ENCODE data around the gene TAAR2.
A peak's percentile ranks its signal among the peaks of the same experiment; 100 is the strongest.
"Not testable (repeated sequence)": the region's sequence is repeated elsewhere in the genome, so short reads cannot be mapped to it uniquely, and the experiment has no call there.

The TAAR2 gene, protein sequence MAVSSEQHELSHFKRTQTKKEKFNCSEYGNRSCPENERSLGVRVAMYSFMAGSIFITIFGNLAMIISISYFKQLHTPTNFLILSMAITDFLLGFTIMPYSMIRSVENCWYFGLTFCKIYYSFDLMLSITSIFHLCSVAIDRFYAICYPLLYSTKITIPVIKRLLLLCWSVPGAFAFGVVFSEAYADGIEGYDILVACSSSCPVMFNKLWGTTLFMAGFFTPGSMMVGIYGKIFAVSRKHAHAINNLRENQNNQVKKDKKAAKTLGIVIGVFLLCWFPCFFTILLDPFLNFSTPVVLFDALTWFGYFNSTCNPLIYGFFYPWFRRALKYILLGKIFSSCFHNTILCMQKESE

GRCh38 chr6:132624175-132624574 lies at the start of gene TAAR2:
Gene TAAR2 (minus strand): TSS chr6:132624275. CDS start chr6:132624275, 0 bp downstream.
- no peak for DNase-seq

GRCh38 chr6:132673376-132674094 lies 49.5 kb upstream of the TAAR2 start:
- no peak for DNase-seq

- no peak for DNase-seq
Measured at GRCh38 chr6:132671295-132671694, 47.2 kb upstream of the TAAR2 start.

DNA sequence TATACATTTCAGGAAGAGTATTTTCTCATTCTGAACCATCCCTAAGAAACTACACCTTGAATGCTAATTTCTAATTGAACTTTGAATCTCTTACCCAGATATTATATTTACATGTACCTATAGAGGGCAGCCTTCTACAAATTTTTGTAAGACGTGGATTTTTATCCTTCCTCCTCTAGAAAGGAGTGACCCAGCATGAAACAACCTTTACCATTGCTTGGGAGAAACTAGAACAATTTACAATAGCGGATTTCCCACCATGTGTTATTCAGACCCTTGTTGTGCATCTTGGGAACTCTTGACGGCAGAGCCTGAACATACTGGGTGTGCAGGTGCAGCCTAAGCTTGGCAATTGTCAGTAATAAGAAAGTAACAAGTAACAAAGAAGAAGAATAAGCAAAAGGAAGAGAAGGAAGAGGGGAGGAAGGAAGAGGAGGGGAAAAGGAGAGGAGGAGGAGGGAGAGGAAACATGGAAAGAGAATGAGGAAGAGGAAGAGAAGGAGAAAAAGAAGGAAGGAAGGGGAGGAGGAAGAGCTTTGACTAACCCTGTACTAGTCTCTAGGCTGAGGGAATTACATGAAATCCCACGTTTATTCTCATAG lies 45.7 kb upstream of the TAAR2 start:
- DNase-seq = peak; percentile 37

GRCh38 chr6:132666118-132666517 lies 42.0 kb upstream of the TAAR2 start:
- no peak for DNase-seq

- no peak for DNase-seq
Measured at GRCh38 chr6:132664309-132665034, 40.4 kb upstream of the TAAR2 start.

- peak; percentile 79 for DNase-seq
Measured at GRCh38 chr6:132663661-132664060, 39.6 kb upstream of the TAAR2 start.

DNA sequence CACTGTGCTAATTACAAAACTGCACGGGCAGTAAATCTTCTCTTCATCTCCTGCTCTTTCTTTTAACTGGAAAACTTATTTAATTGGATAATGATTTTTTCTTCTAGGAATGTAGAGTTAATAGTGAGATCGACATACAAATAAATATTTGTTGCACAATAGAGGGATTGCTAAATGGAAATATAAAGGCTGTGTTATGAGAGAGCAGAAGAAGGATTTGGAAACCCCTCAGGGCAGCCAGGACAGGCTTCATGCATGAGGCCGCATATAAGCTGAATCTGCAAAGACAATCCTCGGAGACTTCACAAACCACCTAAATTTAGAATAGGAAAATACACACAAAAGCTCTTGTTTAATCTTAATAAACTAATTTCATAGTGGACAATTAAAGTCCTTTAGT lies 37.8 kb upstream of the TAAR2 start:
- DNase-seq = no peak

GRCh38 chr6:132659082-132659481 lies 35.0 kb upstream of the TAAR2 start, which contains the start of gene TAAR1:
Gene TAAR1 (minus strand): TSS chr6:132659182. CDS start chr6:132646003, 13,179 bp downstream.
- DNase-seq = no peak

GRCh38 chr6:132651062-132651461 lies 27.0 kb upstream of the TAAR2 start:
- DNase-seq = no peak

DNA sequence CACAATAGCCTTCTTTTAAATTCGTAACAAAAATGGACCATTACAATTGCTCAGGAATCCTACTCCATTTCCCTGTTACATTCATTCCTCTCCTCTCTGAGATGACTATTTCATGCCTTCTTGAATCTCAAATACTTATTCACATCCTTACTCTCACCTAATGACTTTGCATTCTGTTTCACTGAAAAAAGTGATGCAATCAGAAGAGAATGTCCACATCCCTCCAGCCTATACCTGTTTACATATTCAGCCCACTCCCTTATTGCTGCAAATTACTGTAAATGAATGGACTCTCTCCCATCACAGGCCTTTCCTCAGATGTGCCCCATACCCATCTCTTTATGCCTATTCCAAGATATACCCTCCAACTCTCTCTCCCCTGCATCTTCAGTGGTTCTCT lies 26.4 kb upstream of the TAAR2 start:
- DNase-seq = no peak

GRCh38 chr6:132648828-132649227 lies 24.8 kb upstream of the TAAR2 start:
- no peak for DNase-seq

DNA sequence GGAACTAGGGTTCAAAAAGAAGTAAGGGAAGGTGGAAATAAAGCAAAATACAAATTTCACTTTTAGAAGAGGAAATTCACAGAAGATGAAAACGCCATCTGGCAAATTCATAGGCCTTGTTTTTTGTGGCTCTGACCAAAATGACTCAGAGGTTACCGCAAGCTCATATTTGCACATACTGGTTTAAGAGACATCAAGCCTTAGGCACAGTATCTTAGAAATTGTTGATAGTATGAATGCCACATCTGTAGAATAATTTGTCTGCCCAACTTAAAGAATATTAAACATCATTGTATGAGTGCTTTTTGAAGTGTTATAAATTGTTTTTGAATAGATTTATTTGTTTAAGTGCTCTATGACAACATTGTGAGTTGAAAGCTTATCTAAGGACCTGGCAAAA lies 24.3 kb upstream of the TAAR2 start:
- peak; percentile 52 for DNase-seq

GRCh38 chr6:132643547-132643946 lies 19.5 kb upstream of the TAAR2 start:
- no peak for DNase-seq

GRCh38 chr6:132637135-132637534 lies 13.1 kb upstream of the TAAR2 start:
- DNase-seq = not testable (repeated sequence)

GRCh38 chr6:132635906-132636305 lies 11.8 kb upstream of the TAAR2 start:
- not testable (repeated sequence) for DNase-seq

- DNase-seq = not testable (repeated sequence)
Measured at GRCh38 chr6:132635288-132635687, 11.2 kb upstream of the TAAR2 start.

DNA sequence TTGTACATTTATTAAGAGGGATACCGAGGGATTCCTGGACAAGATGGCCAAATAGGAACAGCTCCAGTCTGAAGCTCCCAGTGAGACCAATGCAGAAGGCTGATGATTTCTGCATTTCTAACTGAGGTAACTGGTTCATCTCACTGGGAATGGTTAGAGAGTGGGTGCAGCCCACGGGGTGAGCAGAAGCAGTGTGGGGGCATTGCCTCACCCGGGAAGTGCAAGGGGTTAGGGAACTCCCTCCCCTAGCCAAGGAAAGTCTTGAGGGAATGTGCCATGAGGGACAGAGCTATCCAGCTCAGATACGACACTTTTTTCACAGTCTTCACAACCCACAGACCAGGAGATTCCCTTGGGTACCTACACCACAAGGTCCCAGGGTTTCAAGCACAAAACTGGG lies 10.7 kb upstream of the TAAR2 start:
- no peak for DNase-seq

GRCh38 chr6:132633362-132633761 lies 9.3 kb upstream of the TAAR2 start:
- no peak for DNase-seq

DNA sequence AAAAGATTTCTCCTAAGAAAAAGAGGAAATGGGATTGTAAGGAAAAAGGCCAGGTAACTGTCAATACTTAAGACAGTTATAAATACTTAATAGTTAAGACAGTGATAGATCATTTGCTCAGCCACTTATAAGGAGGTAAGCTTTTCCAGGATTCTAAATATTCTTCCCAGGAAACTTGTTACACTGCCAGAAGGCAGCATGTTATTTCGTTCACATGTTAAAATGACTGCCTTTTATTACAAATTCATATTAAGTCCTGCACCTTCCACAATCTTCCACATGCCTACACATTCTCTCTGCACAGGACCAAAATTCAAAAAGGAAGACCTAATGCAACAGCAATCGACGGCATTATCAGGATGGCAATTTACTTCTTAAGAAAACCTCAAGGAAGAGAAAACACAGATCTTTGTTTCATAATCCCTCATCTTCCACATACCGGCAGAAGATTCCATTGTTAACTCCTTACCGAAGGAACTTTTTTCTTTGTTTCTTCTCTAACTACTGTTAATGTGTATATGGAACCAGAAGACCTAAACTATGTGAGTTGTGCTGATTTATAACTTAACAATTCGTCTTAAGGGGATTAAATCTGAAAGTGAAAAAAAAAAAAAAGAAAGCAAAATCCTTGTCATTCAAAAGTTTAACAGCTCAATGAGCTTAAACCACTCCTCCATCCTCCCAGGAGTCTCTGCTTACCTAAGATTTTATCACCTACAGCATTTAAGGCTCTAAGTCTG lies 799 bp downstream of the TAAR2 start:
- DNase-seq = no peak

- DNase-seq = no peak
Measured at GRCh38 chr6:132616677-132617076, 7.4 kb downstream of the TAAR2 start.

DNA sequence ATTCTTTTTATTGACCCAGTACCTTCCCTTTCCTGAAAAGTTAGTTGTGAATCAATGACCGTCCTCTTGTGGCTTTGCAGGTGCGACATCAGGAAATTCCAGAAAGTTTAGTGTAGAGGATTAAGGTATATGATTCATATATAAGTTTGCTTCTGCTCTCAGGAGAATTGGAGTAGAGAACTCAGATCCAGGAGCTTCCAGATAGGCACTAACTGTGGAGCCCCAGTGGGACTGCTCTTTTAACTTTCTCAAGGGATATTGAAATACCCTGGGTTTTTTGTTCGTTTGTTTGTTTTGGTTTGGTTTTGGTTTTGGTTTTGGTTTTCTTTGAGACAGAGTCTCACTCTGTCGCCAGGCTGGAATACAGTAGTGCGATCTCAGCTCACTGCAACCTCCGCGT lies 9.5 kb downstream of the TAAR2 start:
- DNase-seq = no peak

Measured in NCI-H226 (cell line).